Activated naive CD4-positive, alpha-beta T cell treated with anti-CD3 and anti-CD28 coated beads, Interleukin-2, amount 50 U/mL, for 16 hours (primary cell): ENCODE data around the gene ZMYM2.

Experiments used
- DNase-seq: peaks from one replicate; pipeline ENCODE4 v3.0.0-alpha.2; 2020

ZMYM2 gene

DNA sequence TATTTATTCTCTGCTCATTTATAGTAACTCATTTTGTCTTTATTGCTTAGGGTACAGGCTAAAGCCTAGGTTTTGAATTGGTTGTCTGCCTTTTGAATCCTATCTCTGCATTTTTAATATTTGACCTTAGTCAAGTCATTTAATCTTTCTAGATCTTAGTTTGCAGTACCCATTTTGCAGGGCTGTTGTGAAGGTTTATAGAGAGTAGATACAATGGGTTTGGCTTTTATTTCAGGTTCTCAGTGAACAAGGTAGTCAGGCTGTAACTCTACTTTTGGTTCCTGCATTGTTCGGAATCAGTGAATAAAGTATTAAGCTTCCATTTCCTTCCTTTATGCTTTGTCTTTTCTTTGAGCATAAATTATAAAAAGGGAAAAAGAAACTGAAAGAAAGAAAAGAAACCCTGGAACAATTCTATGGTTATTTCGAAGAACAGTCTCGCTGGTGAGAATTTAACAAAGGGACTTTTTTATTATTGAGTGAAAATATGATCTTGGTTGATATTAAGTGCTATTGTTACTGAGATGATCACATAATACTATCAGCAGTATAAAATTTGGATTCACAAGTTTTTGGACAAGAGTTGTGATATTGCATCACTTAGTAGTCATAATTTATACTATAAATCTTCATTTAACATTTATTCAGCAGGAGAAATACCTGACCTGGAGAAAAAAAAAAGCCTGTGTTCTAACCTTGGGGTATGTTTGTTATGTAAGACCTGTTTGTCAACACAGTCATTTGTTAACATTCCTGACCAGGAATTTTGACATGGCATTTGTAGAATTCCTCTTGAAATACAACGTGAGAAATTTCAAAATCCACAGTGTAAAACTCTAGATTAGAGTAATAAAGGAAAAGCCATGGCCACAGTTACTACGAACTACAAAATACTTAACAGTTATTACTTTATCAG is 91.3 kb downstream of the ZMYM2 start:
- no peak for DNase-seq

DNA sequence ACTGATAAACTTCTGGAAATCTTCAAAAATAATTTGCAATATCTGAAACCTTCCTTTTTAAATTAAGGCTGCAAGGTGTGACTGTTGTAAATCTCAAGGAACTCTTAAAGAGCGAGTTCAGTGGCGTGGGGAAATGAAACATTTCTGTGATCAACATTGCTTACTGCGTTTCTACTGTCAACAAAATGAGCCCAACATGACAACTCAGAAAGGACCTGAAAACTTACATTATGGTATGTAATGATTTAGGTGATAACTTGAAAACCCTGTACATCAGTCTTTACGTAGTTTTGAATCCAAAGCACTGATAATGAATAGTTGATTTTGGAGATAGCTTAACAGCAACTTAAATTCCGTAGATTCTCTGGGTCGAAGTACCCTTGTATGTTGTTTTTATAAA is 92.8 kb downstream of the ZMYM2 start:
- DNase-seq = no peak

DNA sequence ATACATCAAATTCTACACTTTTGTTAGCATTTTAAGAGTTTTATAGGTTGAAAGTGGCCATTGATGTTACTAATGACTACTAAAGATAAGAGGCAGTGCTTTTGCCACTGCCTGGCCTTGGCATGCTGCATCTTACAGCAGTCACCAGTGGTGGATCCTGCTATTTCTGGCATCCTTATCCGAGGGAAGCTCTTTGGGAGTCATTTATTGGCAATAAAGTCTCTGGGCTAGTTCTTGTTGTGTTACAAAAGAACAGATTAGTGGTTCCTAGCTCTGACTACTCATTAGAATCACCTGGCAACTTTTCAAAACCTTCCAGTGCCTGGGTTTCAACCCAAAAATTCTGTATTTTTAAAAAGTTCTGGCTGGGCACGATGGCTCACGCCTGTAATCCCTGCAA is 94.5 kb downstream of the ZMYM2 start:
- DNase-seq = no peak

DNA sequence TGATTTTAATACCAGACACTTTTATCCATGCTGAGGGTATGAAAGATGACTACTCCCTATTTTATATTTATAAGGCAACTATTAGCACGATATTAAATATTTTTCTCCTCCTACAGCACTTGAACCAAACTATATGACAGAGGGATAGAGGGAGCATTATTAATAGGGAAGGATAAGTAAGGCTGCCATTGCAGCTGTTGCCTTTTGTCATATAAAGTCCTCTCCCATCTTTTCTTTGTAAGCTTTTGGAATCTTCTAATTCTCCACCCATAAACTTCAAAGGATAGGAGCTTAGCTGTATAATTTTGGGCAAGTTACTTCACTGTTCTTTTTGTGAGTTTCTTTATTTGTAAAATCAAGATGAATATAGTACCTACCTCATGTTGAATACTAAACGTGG is 95.4 kb downstream of the ZMYM2 start:
- DNase-seq = no peak

DNA sequence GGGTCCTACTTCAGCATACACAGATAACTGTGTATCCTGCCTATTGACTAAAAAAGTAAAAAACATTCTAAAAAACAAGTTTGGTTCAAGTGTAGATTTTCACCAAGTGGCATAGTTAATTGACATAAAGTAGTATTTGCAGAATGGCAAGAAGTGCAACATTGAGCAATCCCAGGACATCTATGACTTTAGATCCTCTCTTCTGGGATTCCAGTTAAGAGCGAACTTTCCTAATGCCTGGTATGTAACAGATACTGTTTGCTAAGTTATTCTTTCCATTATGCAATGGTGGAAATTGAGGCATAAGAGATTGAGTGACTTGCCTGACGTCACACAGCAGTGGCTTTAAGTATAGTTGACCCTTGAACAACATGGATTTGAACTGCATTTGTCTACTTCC is 96.1 kb downstream of the ZMYM2 start:
- DNase-seq = no peak

DNA sequence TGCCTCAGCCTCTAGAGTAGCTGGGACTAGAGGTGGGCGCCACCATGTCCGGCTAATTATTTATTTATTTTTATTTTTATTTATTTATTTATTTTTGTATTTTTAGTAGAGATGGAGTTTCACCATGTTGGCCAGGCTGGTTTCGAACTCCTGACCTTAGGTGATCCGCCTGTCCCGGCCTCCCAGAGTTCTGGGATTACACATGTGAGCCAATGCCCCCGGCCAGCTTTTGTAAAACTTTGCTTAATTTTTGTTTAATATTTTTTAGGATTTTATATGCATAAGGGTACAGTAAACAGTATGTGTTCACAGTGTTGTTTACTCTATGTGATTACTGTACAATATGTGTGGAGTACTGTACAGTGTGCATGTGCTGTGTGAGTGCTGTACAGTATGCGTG is 98.7 kb downstream of the ZMYM2 start:
- no peak for DNase-seq

DNA sequence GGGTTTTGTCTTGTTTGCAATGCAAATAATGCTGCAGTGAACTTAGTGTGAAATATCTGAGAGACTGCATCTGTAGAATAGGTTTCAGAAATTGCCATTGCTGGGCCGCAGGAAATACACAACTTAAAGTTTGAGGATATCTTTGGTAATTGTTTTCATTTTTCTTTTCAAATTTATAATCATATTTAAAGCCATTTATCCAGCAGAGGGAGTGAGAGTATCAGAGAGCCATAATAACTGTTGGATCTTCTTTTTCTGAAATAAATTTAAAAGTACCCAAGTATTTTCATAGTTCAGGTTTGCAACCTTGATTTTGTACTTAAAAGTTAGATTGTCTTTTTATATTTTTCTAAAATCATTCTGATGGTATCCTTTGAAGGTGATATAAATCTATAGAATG is 99.4 kb downstream of the ZMYM2 start:
- DNase-seq = no peak

DNA sequence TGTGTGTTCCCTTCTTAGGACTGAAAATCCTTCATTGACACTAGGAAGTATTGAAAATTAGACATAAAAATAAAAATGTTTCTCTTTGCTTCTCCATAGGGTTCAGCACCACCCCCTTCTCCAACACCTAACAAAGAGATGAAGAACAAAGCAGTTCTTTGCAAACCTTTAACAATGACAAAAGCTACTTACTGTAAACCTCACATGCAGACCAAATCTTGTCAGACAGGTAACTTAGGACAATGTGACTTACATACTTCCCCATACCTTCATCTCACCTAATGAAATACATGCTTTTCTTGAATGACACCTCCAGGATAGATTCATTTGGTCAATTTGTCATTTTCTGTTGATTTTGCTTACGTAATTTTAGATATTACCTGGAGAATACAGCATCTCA is 99.9 kb downstream of the ZMYM2 start:
- no peak for DNase-seq

DNA sequence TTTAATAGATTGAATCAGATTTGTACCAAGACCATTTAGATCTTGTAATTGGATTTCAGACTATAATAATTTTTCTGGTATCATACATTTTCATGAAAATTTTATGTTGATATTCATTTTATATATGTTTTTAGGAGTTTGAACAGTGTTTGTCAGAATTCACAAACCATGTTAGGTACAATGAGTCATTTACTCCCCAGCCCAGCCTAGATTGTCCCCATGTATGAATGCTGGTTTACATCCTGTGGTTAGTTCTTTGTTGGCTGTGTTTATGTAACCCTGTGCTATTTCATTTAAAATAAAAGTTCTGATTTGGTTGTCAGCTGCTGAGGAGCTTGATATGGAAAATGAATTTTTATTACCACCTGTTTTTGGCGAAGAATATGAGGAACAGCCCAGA is 105.6 kb downstream of the ZMYM2 start:
- no peak for DNase-seq

DNA sequence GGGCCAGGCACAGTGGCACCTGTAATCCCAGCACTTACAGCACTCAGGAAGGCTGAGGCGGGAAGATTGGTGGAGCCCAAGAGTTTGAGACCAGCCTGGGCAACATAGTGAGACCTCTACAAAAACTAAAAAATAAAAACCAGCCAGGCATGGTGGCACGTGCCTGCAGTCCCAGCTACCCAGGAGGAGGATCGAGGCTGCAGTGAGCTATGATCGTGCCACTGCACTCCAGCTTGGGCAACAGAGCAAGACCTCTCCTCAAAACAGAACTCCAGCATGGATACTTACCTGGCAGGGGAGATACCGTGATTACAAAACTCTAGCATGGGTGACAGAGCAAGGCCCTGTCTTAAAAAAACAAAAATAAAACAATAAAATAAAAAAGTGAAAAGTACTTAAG is 107.0 kb downstream of the ZMYM2 start:
- no peak for DNase-seq

DNA sequence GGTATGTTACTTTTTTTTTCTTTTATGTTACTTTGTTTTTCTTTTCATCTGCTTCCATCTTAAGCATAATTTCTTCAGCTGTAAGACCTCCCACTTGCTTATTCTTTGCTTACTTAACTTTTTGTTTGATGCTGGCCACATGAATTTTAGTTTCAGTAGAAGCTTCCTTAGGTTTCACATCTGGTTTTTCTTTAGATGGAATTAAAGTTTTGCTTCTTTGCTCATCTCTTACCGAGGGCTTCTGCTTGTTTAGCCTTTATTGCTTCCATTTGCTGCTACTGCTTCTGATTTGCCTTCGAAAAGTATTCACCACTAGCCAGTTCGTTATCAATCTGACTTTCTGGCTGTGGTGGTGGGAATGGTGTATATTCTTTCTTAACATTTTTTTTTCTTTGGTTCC is 111.4 kb downstream of the ZMYM2 start:
- DNase-seq = no peak

DNA sequence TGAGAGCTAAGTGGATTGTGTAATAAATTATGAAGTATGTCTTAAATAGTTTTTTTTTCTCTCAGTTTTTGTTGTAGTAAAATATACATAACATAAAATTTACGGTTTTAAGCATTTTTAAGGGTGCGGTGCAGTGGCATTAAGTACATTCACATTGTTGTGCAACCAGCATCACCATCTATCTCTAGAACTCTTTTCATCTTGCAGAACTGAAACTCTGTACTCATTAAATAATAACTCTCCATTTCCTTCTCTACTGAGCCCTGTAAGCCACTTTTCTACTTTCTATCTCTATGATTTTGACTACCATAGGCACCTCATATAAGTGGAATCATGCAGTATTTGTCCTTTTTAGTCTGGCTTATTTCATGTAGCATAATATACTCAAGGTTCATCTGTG is 115.2 kb downstream of the ZMYM2 start:
- DNase-seq = no peak

DNA sequence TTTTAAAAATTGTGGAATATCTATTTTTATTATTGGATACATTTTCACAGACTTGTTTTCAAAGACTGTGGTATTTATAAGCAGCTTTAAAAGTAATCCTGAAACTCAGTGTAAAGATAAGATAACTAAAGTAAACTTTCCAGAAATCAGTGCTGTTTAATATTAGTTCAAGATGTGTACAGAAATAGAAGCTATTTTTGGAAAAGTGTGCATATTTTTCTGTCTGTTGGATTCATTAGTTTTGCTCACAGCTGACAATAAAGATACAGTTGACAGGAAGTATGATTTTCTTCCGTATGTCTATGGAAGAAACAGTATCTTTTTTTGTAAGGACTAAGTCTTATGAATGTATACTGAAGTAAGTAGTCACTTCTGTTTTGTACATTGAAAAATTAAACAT is 116.4 kb downstream of the ZMYM2 start:
- no peak for DNase-seq

DNA sequence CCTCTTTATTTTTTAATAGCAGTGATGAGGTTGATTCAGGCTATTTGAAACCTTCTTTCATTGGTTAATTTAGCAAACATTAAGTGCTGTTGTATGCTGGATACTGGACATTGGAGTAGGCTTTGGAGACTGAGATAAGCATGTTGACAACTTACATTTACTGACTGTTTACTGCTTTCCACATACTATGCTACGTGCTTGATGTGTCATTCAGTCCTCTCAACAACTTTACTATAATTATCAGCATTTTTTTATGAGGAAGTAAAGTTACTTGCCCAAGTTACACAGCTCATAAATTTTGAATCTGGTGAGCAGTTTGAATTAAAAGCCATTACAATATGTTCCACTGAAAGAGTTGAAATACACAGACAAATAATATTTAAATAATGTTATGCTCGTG is 118.6 kb downstream of the ZMYM2 start:
- no peak for DNase-seq

DNA sequence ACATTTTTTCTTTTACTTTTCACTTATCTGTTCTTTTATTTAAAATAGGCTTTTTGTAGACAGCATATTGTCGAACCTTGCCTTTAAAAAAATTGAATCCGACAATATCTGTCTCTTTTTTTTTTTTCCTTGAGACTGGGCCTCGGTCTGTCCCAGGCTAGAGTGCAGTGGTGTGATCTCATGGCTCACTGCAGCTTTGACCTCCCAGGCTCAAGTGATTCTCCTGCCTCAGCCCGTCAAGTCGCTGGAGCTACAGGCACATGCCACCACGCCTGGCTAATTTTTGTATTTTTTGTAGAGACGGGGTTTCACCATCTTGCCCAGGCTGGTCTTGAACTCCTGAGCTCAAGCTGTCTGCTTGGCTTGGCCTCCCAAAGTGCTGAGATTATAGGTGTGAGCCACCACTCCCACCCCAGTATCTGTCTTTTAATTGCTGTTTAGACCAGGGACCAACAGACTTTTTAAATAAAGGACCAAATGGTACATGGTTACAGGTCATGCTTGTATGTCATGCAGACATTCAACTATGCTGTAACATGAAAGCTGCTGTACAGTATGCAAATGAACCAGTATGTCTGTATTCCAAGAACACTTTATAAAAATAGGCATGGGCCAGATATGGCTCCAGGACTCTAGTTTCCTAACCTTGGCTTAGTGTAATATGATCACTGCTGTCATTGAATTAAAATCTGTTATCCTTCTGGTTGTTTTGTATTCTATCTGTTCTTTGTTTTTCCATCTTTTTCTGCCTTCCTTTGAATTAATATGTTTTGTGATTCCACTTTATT is 122.0 kb downstream of the ZMYM2 start:
- DNase-seq = no peak

DNA sequence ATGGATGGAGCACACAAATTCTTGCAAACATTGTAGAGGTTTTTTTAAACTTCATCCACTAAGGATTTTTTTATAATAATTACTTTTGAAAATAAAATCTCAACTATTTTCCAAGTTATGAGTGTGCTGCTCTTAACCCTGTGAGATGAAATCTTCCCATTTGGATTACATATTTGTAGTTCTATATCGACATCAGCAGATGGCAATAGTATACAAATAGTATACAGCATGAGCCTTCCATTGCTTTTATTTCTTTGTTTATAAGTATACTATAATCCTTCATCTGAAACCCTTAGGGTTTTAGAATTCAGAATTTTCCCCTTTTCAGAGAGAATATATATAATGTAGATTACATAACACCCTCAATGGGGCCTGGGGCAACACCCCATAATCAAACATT is 131.8 kb downstream of the ZMYM2 start:
- no peak for DNase-seq

DNA sequence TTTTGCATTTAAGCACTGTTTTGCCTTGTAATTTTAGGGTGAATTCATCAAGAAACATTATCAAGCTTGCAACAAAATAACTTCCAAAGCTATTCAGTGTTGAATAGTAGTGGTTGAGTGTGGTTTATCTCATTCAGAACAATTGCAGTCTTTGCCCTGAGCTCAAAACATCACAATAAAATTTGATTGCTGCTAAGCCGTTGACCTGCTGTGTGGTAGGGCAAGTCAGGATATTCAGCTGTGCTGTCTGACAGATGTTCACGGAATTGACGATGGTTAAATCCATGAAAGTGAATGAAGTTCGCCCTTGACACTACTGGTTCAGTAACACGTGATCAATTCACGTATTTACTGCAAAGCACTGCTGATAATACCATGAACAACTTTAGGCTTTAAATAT is 135.4 kb downstream of the ZMYM2 start:
- DNase-seq = no peak

DNA sequence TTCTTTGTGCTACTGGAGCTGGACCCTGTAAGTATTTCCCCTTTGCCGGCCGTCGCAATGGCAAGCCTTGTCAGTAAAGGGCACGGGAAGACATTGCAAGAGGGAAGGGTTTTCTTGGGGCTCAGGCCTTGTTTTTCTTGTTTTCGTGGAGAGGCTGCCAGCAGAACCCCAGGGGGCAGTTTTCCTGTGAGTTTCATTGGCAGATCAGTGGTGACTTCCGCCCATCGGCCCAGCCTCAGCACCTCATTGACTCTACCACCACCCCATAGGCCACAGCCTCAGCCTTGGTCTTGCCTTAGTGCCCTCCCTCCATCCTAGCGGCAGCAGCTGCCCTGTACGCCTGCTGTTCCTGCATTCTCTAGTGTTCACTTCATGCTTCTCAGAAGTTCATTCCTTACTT is 140.8 kb downstream of the ZMYM2 start:
- DNase-seq = no peak

DNA sequence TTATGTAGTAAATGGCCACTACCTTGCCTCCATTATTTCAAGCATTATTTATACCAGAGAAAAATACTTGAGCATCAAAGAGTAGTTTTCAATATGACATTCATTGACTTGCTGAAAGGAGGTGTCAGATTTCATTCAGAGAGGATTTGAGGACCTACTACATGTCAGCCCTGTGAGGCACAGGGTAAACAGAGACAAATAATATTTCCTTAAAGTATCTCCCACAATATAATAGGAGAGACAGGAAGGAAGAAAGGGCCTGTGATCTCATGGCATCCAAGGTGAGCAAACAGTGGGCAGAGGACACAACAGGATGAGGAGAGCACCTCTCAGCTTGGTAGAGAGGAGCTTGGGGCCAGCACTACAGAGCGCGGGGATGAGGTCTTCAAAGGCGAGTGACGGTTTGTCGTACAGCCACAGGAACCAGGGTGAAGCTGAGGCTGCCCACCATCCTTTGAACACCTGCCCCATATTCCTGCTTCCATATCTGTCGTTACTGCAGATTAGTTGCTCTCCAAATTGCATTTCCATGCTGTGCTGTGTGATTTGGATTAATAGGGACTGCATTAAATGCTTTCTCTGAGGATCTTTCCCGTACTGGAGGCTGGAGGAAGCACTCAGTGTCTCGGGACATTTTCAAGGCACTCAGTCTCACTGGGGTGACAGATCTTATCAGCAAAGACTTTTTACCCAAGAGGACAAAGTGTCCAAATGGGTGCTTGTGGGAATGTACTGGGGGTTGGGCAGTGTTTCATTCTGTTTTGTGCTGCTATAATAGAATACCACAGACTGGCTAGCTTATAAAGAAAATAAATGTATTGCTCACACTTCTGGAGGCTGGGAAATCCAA is 143.2 kb downstream of the ZMYM2 start:
- no peak for DNase-seq

DNA sequence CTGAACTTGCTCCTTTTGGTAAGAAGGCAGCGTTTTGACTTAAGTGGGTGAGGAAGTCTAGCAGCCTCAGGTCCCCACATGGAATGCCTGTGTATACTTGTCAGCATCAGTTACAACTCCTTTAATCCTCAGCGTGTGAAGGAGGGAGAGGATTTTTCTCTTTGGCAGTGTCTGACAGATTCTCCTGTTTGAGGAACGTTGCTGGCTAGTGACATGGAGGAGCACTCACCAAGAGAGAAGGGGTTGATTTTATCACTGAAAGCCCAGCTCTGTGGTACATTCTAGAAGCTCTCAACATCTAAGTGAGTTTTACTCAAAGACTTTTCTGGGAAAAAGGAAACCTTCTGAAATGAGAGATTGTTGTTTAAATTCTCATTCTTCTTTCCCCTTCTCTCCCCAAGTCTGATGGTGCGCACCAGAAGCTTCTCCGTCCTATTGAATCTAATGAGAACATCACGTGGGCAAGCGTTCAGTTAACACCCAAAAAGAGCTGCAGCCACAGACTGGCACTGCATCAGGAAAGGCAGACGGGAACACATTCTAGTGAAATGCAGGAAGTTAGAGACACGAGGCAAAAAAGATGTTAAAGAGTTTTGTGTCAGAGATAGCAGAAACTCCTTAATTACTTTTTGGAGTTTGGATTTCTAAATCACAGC is 144.1 kb downstream of the ZMYM2 start:
- no peak for DNase-seq

DNA sequence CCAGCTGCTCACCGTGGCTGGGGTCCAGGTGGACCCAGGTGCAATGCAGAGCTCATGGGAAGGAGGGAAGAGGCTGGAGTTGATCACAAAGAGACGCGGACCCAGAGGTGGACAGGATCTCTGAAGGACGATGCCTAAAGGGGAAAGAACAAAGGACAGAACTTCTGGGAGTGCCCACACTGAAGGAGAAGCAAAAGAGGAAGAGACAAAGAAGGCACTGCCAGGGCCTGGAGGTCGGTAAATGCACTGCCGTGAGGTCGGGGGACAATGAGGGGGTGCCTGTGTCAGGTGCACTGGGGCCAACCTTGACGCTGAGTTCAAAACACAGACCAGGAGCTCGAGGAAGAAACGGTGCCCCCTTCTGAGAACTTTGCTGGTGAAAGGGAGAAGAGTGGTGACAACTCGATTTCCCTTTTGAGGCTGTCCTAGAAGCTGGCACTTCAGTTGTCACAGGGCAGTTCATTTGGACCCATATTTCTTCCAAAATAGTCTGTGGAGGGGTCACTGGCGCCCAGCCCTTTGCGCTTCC is 146.7 kb downstream of the ZMYM2 start:
- no peak for DNase-seq

DNA sequence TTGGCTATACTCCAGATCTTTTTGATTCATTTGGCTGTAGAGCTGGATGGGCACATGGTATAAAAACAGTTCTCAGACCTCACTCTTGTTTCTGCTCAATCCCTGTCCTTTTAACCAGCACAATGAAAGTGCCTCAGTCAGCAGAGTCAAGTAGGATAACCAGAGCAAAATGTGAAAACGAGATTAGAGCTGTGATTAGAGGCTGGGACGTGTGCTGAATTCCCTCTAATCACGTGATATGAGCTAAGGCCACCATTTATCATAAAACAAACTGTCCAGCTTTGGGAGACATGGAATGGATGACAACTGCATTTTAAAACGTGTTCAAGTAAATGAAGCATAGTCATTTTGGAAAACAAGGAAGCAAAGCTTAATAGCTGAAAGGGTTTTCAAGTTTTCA is 148.2 kb downstream of the ZMYM2 start:
- no peak for DNase-seq

DNA sequence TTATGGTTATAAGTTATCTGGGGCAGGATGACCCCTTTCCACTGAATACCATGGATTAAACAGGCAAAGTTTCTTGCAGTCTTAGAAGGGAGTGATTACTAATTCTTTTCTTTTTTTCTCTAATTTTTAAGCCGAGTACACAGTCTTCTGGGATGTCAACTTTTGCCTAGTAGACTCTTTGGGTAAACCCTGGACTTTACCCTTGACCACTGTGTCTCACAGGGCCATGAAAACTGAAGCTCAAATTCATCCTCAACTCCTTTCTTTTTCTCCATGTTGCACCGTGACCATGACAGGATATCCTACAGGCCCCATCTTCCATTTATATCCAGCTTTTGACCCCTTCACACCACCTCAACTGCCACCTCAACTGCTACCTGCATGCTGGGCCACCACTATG is 150.5 kb downstream of the ZMYM2 start:
- no peak for DNase-seq
